Kidney epithelial cell (primary cell): Measurements from ENCODE around the gene DDIT3. TPM values are rescaled to one million over a fixed set of nuclear protein-coding genes. Genes with fewer than 3 reads are reported as not detected.
A peak's percentile ranks its signal among the peaks of the same experiment; 100 is the strongest.
"Not testable (repeated sequence)": the region's sequence is repeated elsewhere in the genome, so short reads cannot be mapped to it uniquely, and the experiment has no call there.

Experiments used
- DNase-seq: peaks from one replicate; pipeline ENCODE4 v3.0.0-alpha.2; 2010; ENCODE audit warnings: low read depth
- H3K27me3 ChIP-seq: 2 replicates; pipeline ENCODE4 v1.6.0; 2011; ENCODE audit warnings: low read length; ENCODE audit not compliant: control insufficient read depth, insufficient read depth
- H3K36me3 ChIP-seq: 2 replicates; pipeline ENCODE4 v1.5.1; 2011; ENCODE audit warnings: low read length; ENCODE audit not compliant: control insufficient read depth, insufficient read depth
- H3K4me3 ChIP-seq: 2 replicates; pipeline ENCODE4 v1.5.1; 2011; ENCODE audit warnings: low read depth, mild to moderate bottlenecking, control low read depth, low read length
- total RNA-seq: library from RNA; depleted of rRNA; stranded (reverse); fragments of >200 nt; gene quantifications from 2 replicates; pipeline ENCODE4 v1.2.3, GENCODE V29; 2015
- TF ChIP-seq, protein P1 (sequence below): IDR thresholded peaks from 2 replicates; pipeline ENCODE4 v1.5.1; 2011; ENCODE audit warnings: mild to moderate bottlenecking, moderate library complexity, low read length, control low read depth, inconsistent platforms; ENCODE audit not compliant: insufficient read depth, poor library complexity, severe bottlenecking

Gene DDIT3, protein sequence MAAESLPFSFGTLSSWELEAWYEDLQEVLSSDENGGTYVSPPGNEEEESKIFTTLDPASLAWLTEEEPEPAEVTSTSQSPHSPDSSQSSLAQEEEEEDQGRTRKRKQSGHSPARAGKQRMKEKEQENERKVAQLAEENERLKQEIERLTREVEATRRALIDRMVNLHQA
- total RNA-seq = 95.7 and 107 TPM in 2 replicates

DNA sequence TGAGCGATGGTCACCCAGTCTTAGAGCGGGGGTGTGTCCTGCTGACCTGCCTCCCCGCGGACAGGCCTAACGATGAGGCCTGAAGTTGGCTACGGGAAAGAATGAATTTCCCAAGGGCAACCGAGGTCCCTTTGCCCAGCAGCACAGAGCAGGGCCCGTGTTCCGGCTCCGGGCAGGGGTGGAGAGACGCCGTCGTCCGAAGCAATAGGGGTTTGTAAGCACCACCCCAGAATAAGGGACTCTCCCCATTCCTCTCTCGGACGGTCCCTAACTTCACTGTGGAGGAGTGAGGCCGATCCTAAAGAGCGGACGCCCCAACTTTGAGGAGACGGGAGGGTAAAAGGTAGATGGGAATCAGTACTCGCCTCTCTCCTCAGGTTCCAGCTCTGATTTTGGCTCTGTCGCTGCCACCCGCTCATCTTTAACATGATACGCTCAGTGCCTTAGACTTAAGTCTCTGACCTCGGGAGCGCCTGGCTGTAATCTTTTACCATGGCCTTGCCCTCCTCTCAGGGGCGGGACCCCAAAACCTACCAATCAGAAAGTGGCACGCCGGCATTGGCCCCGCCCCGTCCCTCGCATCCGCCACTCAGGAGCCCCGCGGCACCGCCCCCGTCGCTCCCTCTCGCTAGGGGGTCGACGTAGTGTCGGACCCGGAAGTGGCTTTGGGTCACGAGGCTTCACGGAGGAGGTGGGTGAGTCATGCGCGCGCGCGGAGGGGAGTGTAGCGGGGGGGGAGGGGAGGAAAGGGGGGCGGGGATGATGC is at the start of gene DDIT3:
Gene DDIT3 (minus strand): TSS at position 462 of the 766 bp plus-strand sequence. CDS start 3,108 bp downstream, outside the sequence.
- Histone ChIP-seq H3K27me3 (no peaks in the 10 kb centered on the region), H3K36me3 (peaks cover 2% of the 10 kb centered on the region), H3K4me3 (peak within 1 kb of the TSS; percentile 90)
- TF ChIP-seq, protein P1, sequence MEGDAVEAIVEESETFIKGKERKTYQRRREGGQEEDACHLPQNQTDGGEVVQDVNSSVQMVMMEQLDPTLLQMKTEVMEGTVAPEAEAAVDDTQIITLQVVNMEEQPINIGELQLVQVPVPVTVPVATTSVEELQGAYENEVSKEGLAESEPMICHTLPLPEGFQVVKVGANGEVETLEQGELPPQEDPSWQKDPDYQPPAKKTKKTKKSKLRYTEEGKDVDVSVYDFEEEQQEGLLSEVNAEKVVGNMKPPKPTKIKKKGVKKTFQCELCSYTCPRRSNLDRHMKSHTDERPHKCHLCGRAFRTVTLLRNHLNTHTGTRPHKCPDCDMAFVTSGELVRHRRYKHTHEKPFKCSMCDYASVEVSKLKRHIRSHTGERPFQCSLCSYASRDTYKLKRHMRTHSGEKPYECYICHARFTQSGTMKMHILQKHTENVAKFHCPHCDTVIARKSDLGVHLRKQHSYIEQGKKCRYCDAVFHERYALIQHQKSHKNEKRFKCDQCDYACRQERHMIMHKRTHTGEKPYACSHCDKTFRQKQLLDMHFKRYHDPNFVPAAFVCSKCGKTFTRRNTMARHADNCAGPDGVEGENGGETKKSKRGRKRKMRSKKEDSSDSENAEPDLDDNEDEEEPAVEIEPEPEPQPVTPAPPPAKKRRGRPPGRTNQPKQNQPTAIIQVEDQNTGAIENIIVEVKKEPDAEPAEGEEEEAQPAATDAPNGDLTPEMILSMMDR = no peak
- DNase-seq = peak; percentile 85

DNA sequence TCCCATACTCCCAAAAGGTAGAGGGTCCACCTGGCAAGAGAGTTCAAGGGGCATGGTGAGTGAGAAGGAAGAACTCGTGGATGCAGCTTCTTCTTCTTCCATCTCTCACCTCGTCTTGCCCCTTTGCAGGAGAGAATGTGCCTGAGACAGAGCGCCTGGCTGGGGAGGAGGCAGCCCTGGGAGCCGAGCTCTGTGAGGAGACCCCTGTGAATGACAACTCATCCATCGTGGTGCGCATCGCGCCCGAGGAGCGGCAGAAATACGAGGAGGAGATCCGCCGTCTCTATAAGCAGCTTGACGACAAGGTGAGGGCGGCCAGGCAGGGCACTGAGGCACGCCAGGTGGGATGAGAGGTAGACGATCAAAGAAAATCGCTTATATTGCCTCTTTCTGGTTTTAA is 49.5 kb upstream of the DDIT3 start:
- DNase-seq = no peak
- no peak overlapping the region for H3K4me3 ChIP-seq
- TF ChIP-seq, protein P1 = no peak
- peaks cover 1% of the 10 kb centered on the region for H3K36me3 ChIP-seq
- no peaks in the 10 kb centered on the region for H3K27me3 ChIP-seq

DNA sequence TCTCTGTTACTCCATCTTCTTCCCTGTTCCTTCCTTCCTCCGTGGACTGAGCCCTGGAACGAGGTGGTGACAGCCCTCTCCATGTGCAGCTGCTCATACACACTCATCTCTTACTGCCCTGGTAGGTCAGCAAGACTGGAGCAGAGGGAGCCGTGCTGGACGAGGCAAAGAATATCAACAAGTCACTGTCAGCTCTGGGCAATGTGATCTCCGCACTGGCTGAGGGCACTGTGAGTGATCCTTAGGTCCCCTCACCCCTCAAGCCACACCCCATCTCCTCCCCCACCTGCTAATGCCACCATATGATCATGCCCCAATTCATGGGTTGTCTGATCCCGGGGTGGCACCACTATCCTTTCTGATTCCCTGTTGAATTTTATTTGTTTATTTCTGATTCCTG is 48.5 kb upstream of the DDIT3 start:
- peaks cover 1% of the 10 kb centered on the region for H3K36me3 ChIP-seq
- TF ChIP-seq, protein P1 = no peak
- H3K4me3 ChIP-seq = no peak overlapping the region
- no peaks in the 10 kb centered on the region for H3K27me3 ChIP-seq
- DNase-seq = no peak

DNA sequence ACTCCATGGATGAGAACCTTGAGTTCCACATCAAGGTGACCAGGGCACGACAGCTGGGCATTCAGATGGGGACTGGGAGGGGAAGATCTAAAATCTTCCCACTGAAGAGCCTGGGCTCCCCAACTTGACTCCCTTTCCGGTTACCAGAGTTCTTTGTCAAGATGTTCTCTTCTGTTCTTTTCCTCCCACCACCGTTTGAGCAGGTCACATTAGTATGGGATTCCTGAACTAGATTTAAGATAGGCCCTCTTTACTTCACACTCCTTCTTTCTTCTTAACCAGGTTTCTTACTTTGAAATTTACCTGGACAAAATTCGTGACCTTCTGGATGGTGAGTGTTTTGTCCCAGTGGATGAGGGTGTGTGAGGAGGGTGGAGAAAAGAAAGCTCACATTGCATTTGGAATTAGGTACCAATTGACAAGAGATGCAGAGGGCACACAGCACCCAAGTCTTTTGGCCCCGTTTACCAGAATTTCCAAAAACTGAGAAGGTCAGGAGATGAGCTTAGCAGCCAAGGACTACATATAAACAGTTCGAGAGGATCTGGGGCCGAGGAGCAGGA is 43.9 kb upstream of the DDIT3 start:
- TF ChIP-seq, protein P1 = no peak
- Histone ChIP-seq H3K4me3 (no peak overlapping the region), H3K27me3 (no peaks in the 10 kb centered on the region), H3K36me3 (no peaks in the 10 kb centered on the region)
- no peak for DNase-seq

DNA sequence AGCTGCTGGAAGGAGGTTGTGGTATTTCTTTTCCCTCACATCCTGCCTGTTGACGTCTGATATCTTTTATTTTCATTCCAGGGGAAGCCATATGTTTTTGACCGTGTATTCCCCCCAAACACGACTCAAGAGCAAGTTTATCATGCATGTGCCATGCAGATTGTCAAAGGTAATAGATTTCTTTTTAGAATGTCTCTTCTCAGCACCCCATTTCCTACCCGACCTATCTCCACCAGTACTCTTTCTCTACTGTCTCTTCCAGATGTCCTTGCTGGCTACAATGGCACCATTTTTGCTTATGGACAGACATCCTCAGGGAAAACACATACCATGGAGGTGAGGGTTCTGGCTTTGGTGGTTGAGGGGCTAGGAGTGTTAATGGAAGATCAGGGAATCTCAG is 43.0 kb upstream of the DDIT3 start:
- Histone ChIP-seq H3K27me3 (no peaks in the 10 kb centered on the region), H3K4me3 (no peak overlapping the region), H3K36me3 (no peaks in the 10 kb centered on the region)
- TF ChIP-seq, protein P1 = no peak
- DNase-seq = no peak

DNA sequence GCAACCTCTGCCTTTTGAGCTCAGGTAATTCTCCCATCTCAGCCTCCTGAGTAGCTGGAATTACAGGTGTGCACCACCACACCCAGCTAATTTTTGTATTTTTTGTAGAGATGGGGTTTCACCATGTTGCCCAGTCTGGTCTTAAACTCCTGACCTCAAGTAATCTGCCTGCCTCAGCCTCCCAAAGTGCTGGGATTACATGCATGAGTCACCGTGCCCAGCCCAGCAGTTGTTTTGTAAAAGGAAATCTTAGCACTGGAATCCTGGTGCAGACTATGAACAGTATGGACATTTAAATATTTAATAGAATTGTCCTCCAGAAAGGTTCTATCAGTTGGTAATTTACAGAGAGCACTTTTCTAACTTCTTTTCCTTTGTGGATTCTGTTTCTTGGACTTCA is 40.8 kb upstream of the DDIT3 start:
- not testable (repeated sequence) for H3K4me3 ChIP-seq, DNase-seq, H3K36me3 ChIP-seq, H3K27me3 ChIP-seq
